OCI-LY7 (cell line): ENCODE results near the gene CDH23.

Source experiments
- CTCF ChIP-seq: fragments of 200-600 bp; sonication (generic); conservative IDR thresholded peaks from 2 replicates; pipeline ENCODE4 v1.5.1; 2014; ENCODE audit warnings: mild to moderate bottlenecking, antibody characterized with exemption, low read length, moderate library complexity, mixed read lengths
- EZH2phosphoT487 ChIP-seq: fragments of 200-600 bp; sonication (generic); IDR thresholded peaks from 2 replicates; pipeline ENCODE4 v1.6.1; 2018; ENCODE audit warnings: low read depth, borderline replicate concordance, mild to moderate bottlenecking, mixed run types, antibody characterized with exemption, low read length, moderate library complexity, mixed read lengths

- TF ChIP-seq CTCF (no peak), EZH2phosphoT487 (no peak)
Measured at GRCh38 chr10:71526653-71527052, 129.9 kb downstream of the CDH23 start.
